GM20431 (cell line): Measurements from ENCODE around the gene MEA1.

ENCODE experiments used
- in situ Hi-C: fragments of 300-500 bp; cut with MseI, MboI; formaldehyde crosslinking; loops from one replicate; pipeline ENCODE4 v1.15.0; 2020; ENCODE audit warnings: low sequenced_read_pairs; ENCODE audit not compliant: unreplicated experiment

MEA1 gene

DNA sequence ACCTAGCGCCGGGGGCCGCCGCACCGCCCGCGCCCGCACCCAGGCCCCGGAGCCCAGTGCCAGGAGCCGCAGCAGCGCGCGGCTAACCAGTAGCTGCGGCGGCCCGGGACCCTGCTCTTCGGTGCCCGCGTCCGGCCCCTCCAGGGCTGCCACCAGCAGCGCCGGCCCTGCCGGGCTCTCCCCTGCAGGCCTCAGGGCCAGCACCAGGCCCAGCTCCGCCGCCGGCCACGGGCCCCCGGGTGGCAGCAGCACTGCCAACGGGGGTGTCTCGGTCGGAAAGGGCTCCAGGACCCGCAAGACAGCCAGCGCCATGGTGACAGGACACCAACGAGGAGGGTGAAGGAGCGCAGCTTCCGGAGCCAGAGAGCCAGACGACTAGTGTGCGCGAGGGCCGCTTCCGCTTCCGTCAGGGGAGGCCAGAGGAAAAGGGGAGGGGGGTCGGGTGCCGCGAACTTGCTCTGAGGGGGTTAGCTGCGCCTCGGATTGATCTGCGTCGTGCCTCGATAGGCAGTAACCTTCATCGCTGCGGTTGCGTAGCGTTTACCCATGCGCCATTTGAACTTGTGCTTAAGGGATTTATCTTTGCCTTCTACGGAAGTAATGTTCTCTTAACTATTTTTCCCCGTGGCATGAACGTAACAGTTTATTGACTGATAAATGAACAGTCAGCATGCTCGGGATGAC, 34.8 kb downstream of the MEA1 start, which contains the start of gene PEX6:
Gene PEX6 (minus strand): TSS at position 343 of the 684 bp plus-strand sequence. CDS start 31 bp downstream, at position 312.
- in situ Hi-C loops: no loop called here

DNA sequence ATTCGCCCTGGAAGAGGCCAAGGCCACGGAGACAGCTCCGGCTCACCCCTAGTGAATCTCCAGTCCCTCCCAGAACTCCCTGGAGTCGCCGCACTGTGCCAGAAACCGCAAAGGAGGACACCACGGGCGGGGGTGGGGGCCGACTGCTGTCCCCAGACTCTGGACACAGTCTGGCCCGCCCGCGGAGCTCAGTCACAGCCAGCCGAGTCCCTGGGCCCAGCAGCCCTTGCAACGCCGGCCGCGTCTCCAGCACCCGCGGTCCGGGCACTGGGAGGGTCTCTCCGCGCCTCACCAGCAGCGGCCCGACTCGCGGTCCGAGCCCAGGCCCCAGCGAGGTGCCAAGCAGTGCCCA, 35.3 kb downstream of the MEA1 start:
- in situ Hi-C loops: no loop called here

- in situ Hi-C loops: no loop called here
Observed at GRCh38 chr6:42974919-42975505, 38.7 kb downstream of the MEA1 start.

- in situ Hi-C loops: no loop called here
Observed at GRCh38 chr6:42973926-42974325, 39.8 kb downstream of the MEA1 start.

DNA sequence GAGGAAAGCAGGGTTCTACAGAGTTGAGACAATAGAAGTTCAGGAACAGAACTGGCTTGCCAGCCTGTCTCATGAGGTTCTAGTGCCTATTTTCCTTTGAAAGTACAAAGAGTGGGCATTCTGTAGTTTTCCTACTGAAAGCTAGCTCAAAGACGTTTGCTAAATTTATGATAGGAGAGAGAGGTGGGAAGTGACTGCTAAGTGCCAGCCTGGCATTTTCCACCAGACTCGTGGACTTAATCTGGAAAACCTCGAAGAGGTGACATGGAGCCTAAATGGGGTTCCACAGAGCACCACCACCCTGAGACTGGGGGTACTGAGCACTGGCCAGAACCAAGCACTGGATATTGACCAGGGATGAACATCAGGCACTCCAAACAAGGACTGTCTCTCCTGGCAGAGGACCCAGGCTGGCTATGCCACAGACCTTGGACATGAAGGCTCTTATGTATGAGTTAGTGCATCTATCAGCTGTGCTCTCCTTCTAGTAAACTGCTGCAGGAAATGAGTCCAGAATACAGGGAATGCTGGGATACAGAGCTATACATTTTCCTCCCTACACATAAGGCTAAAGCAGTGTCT, 41.9 kb downstream of the MEA1 start:
- in situ Hi-C loops: no loop called here

- in situ Hi-C loops: no loop called here
Observed at GRCh38 chr6:42970871-42971612, 42.7 kb downstream of the MEA1 start.

DNA sequence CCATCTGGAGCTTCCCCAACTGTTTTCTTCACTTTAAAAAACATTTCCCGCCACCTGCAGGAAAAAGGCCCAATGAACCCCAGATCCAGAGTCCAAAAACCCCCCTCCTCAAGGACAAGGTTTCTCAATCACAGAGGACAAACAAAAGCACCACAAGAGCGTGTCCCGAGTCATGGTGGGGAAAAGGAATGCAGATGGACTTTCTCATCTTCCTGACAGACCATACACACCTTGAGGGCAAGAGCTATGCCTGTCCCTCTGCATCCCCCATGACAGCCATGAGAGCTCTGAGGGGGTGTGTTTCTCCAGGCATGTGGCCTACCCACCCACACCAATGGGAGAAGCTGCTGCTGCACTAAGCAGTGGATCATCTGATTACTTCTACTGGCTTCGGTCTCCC, 43.8 kb downstream of the MEA1 start:
- in situ Hi-C loops: no loop called here

- in situ Hi-C loops: no loop called here
Observed at GRCh38 chr6:42969431-42969830, 44.3 kb downstream of the MEA1 start.

DNA sequence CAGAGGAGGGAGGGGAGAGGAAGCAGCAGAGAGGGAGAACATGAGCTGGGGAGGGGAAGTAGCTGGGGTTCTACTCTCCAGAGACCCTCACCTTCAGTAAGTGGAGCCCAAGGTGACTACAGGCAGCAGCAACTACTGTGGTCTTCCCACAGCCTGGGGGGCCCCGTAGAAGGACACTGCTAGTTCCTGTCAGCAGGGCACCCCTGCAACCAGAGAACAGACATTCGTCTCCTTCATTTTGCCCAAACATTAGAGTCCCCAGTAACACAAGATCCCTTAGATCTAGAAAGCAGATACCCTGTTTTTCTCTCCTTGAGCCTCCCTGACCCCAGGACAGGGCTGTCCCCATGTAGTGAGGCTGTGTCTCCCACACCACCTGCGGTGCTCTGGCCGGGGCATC, 45.0 kb downstream of the MEA1 start:
- in situ Hi-C loops: no loop called here

GRCh38 chr6:42968126-42968701, 45.5 kb downstream of the MEA1 start:
- in situ Hi-C loops: no loop called here

- in situ Hi-C loops: no loop called here
Observed at GRCh38 chr6:42967228-42967627, 46.5 kb downstream of the MEA1 start.

- in situ Hi-C loops: no loop called here
Observed at GRCh38 chr6:42966571-42966970, 47.2 kb downstream of the MEA1 start.

- in situ Hi-C loops: no loop called here
Observed at GRCh38 chr6:42963855-42964605, 49.7 kb downstream of the MEA1 start.

GRCh38 chr6:42963179-42963854, 50.4 kb downstream of the MEA1 start:
- in situ Hi-C loops: no loop called here

DNA sequence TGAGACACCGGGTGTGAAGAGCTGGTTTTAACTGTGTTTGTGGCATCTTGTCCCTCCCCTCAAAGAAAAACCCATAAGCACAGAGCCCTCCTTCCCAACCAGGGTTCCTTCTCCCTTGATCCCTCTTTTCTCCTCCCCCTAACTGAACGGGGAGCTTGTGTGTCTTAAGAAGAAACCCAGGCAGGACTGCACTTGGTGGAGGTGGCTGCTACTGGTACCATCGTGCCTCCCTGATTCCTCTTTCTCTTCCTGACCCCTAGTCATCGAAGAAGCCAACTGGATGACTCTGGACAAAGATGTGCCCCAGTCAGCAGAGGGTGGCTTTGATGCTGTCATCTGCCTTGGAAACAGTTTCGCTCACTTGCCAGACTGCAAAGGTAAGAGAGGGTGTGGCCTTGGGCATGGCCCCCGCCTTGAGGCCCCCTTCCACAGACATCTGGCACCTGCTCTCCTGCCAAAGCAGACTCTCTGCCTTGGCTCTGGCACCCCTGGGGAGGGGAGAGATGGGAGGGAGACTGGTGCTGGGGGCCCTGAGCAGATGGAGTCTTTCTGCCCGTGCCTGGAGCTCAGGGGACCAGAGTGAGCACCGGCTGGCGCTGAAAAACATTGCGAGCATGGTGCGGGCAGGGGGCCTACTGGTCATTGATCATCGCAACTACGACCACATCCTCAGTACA, 51.1 kb downstream of the MEA1 start:
- in situ Hi-C loops: no loop called here

DNA sequence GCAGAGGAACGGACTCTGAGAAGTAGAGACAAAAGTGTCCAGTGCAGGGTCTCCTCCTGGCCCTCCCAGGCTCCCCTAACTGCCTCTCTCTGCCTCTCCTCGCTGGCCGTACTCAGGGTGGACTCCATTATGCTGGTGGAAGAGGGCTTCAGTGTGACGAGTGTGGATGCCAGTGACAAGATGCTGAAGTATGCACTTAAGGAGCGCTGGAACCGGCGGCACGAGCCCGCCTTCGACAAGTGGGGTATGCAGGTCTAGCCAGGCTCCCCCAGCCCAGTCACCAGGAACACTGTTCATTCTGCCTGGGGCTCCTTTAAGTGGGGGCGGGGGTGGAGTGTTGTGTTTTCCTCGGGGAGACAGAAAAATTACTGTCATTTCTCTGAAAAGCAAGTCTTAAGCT, 51.6 kb downstream of the MEA1 start:
- in situ Hi-C loops: no loop called here
